ENCODE results near the gene MARS2. TPM values are rescaled to one million over a fixed set of nuclear protein-coding genes. Genes with fewer than 3 reads are reported as not detected.

The MARS2 gene
- total and polyA plus RNA-seq, 12 donors: 1.2 to 11.5 (median 7.5) TPM

DNA sequence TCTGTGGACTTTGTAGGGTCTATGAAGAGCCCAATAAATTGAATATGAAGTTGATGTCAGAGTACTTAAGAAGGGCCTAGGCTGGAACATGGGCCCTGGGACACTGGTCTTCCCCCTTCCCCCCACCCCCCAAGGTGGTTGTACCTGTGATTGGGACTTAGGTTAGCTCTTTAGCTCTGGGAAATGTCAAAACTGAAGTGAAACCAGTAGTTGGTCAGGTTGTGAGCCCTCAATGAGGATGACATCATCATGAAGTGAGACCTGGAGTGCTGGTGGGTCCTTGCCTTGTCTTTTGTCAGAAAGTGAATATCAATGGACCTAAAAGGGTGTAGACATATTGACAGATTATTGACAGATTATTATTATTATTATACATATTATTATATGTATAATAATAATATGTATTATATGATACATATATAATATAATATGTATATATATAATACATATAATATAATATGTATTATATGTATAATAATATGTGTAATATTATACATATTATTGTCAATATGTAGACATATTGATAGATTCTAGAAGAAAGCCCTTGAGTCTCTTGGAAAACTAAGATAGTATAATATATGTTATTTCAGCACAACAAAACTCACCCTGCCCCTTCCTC lies 5.4 kb downstream of the MARS2 start:
- ATAC-seq: no peak
- Histone ChIP-seq H3K4me3 (no peak overlapping the region), H3K27me3 (no peaks in the 10 kb centered on the region), H3K9me3 (no peaks in the 10 kb centered on the region), H3K4me1 (peaks cover 2 to 44% (median 40%) of the 10 kb centered on the region in 9 donors), H3K36me3 (peaks cover 0 to 33% (median 4%) of the 10 kb centered on the region in 9 donors), H3K27ac (no peak overlapping the region)
- DNase-seq: no peak
- intact Hi-C loops (cut with DNase I): loop anchor here in 2 of 10 donors (5.0 to 10.0 kb wide), 2 partner anchors 62 to 584 kb away; no protein-coding TSS in a partner anchor
- TF ChIP-seq, protein P1, sequence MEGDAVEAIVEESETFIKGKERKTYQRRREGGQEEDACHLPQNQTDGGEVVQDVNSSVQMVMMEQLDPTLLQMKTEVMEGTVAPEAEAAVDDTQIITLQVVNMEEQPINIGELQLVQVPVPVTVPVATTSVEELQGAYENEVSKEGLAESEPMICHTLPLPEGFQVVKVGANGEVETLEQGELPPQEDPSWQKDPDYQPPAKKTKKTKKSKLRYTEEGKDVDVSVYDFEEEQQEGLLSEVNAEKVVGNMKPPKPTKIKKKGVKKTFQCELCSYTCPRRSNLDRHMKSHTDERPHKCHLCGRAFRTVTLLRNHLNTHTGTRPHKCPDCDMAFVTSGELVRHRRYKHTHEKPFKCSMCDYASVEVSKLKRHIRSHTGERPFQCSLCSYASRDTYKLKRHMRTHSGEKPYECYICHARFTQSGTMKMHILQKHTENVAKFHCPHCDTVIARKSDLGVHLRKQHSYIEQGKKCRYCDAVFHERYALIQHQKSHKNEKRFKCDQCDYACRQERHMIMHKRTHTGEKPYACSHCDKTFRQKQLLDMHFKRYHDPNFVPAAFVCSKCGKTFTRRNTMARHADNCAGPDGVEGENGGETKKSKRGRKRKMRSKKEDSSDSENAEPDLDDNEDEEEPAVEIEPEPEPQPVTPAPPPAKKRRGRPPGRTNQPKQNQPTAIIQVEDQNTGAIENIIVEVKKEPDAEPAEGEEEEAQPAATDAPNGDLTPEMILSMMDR (IDR thresholded peaks at IDR 0.05): no peak

DNA sequence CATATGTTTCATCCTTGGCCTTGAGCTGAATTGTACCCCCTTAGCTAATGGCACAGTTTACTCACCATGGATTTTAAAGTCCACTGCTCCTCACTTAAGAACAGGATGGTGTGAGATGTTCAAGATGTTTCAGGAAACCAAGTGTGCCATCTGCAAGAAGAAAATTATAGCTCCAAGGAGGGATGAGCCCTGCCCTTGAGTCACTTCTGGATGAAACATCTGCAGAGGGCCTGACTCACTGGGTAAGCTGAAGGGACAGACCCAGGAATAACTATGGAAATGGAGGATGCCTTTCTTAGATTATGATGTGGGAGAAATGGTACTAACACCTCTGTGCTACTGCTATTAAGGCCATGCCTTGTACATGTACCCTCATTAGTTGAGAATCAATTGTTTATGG lies 6.4 kb downstream of the MARS2 start:
- Histone ChIP-seq H3K9me3 (no peaks in the 10 kb centered on the region), H3K4me3 (no peak overlapping the region), H3K27me3 (no peaks in the 10 kb centered on the region), H3K36me3 (peaks cover 0 to 33% (median 4%) of the 10 kb centered on the region in 9 donors), H3K27ac (no peak overlapping the region), H3K4me1 (peaks cover 2 to 35% (median 30%) of the 10 kb centered on the region in 9 donors)
- intact Hi-C loops (cut with DNase I): loop anchor here in 2 of 10 donors (5.0 to 10.0 kb wide), 2 partner anchors 61 to 583 kb away; no protein-coding TSS in a partner anchor
- ATAC-seq: no peak
- TF ChIP-seq, protein P1 (IDR thresholded peaks at IDR 0.05): no peak
- DNase-seq: no peak

DNA sequence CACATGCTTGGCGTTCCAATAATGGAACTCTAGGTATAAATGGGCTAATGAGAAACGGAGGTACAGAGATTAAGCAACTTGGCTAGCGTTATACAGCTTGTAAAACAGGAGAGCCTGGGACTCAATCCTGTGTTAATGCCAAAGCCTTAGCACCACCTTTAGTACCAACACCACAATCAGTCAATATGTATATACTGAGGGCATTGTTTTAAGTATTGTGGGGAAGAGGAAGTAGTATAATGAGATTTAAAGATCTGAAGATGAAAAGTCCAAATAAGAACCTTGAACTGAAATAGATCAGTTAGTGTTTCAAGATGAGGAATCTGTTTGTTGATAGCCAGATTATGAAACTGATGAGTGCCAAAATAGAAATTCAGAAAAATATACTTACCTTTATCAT lies 8.1 kb downstream of the MARS2 start:
- H3K9me3 ChIP-seq: no peaks in the 10 kb centered on the region
- 93 to 96% methylated on average over 3 of the region's 3 CpGs for WGBS, 2 donors
- intact Hi-C loops (cut with DNase I): loop anchor here in 2 of 10 donors (5.0 to 10.0 kb wide), 2 partner anchors 59 to 582 kb away; no protein-coding TSS in a partner anchor
- no peak overlapping the region for H3K4me3 ChIP-seq
- H3K36me3 ChIP-seq: peaks cover 0 to 33% (median 4%) of the 10 kb centered on the region in 9 donors
- TF ChIP-seq, protein P1 (IDR thresholded peaks at IDR 0.05): no peak
- no peak overlapping the region for H3K27ac ChIP-seq
- DNase-seq (no peak), ATAC-seq (no peak)
- no peaks in the 10 kb centered on the region for H3K27me3 ChIP-seq
- H3K4me1 ChIP-seq: peaks cover 0 to 20% (median 13%) of the 10 kb centered on the region in 9 donors

DNA sequence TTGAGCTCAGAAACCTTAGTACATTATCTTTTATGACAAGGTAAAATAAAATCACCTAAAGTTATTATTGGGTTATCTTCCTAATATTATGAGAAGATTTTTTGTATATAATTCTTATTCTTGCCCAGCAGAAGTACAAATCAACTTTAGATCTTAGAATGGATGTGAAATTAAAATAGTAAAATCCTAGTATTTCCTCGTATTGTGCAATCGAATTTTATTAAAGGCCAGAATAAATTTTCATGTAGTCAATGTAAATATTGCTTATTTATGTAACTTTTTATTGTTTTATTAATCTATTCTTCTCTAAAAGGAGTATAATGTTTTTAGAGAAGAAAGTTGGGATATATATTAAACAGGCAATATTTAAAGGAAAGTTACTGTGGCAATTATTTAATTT lies 12.7 kb downstream of the MARS2 start:
- Histone ChIP-seq H3K27ac (no peak overlapping the region), H3K4me3 (no peak overlapping the region), H3K36me3 (peaks cover 0 to 15% (median 0%) of the 10 kb centered on the region in 9 donors), H3K4me1 (peaks cover 0 to 4% (median 0%) of the 10 kb centered on the region in 9 donors), H3K27me3 (no peaks in the 10 kb centered on the region), H3K9me3 (no peaks in the 10 kb centered on the region)
- no peak for ATAC-seq
- intact Hi-C loops (cut with DNase I): loop anchor here in 1 of 10 donors (10.0 kb wide), 1 partner anchor 577 kb away; no protein-coding TSS in a partner anchor
- WGBS, 2 donors: 96 to 98% methylated on average over 2 of the region's 2 CpGs
- DNase-seq: no peak
- TF ChIP-seq, protein P1 (IDR thresholded peaks at IDR 0.05): no peak

All from heart right ventricle (tissue), 16 donors.